GM13977 (cell line): ENCODE data around the gene GNLY.

ENCODE experiments used
- DNase-seq: peaks from one replicate; pipeline ENCODE4 v3.0.0; 2012; ENCODE audit warnings: low spot score
- in situ Hi-C: fragments of 300-500 bp; cut with MboI; formaldehyde crosslinking; loops from one replicate; pipeline ENCODE4 v1.12.0; 2022; ENCODE audit warnings: low sequenced_read_pairs, low pct_unique_long_range_greater_than_20kb, mixed read lengths, inconsistent platforms; ENCODE audit not compliant: unreplicated experiment
- TF ChIP-seq, protein P1 (sequence below): IDR thresholded peaks from 2 replicates; pipeline ENCODE4 v1.5.1; 2012; ENCODE audit warnings: mild to moderate bottlenecking, control low read depth; ENCODE audit not compliant: insufficient read depth; ENCODE audit errors: extremely low read depth, missing control alignments

The GNLY gene

DNA sequence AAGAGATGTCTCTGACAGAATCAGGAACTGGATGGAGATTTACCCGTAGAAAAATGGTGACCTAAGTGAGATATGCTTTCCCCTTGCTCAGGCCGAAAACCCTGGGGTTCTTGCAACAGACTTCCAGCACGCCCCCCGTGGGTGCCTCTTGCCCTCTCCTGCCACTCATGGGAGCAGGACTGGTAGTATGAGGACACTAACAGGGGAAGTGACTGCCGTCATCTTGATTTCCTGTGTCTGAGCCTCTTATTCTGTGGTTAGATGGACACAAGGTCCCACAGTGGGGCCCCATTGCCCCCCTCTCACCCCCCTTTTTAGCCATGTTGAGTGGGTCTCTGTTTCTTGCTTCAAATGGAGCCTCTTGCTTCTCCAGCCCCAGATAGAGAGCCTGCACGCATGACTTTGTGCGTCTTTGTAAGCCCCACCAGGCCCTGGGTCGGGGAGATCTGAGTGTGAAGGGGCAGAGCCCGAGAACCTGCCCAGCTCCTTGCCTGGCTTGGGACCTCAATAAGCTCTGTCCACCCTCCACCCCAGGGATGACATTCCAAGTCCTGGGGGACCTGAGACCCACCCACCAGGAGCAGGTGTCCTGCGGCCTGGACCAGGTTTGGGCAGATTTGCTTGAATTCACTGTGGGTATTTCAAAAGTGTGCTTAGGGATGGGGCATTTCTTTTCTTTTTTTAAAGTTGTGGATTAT, 12.6 kb downstream of the GNLY start:
- TF ChIP-seq, protein P1, sequence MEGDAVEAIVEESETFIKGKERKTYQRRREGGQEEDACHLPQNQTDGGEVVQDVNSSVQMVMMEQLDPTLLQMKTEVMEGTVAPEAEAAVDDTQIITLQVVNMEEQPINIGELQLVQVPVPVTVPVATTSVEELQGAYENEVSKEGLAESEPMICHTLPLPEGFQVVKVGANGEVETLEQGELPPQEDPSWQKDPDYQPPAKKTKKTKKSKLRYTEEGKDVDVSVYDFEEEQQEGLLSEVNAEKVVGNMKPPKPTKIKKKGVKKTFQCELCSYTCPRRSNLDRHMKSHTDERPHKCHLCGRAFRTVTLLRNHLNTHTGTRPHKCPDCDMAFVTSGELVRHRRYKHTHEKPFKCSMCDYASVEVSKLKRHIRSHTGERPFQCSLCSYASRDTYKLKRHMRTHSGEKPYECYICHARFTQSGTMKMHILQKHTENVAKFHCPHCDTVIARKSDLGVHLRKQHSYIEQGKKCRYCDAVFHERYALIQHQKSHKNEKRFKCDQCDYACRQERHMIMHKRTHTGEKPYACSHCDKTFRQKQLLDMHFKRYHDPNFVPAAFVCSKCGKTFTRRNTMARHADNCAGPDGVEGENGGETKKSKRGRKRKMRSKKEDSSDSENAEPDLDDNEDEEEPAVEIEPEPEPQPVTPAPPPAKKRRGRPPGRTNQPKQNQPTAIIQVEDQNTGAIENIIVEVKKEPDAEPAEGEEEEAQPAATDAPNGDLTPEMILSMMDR: no peak
- in situ Hi-C loops: no loop called here
- DNase-seq: no peak

DNA sequence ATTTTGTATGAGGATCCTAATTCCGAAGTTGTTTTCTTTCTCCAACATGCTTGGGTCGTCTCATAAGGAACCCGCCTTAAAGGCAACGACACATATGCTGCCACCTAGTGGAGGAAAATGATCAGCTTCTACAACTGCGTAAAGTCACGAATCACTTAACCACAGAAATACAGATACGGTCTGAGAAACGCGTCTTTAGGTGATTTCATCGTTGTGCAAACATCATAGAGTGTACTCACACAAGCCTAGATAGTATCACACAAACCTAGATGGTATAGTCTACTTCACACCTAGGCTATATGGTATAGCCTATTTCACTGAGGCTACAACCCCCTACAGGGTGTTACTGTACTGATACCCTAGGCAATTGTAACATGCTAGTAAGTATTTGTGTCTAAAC, 13.1 kb downstream of the GNLY start:
- in situ Hi-C loops: no loop called here
- DNase-seq: peak; percentile 85
- TF ChIP-seq, protein P1: peak; percentile 81

DNA sequence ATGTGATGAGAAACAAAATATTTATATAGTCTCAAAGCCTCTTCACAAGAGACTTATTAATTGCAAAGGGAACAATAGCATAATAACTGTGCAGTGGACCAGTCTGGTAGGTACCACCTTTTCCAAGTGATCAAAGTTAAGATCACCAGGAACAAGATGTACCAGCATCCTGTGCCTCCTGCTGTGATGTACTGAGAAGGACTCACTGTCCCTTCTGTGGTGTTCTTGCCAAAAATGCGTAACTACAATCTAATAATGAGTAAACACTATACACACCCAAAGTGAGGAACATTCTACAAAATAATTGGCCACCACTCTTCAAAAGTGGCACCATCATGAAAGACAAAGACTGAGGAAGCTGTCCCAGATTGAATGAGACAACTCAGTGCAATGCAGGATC, 14.5 kb downstream of the GNLY start:
- no peak for DNase-seq
- in situ Hi-C loops: no loop called here
- TF ChIP-seq, protein P1: no peak

DNA sequence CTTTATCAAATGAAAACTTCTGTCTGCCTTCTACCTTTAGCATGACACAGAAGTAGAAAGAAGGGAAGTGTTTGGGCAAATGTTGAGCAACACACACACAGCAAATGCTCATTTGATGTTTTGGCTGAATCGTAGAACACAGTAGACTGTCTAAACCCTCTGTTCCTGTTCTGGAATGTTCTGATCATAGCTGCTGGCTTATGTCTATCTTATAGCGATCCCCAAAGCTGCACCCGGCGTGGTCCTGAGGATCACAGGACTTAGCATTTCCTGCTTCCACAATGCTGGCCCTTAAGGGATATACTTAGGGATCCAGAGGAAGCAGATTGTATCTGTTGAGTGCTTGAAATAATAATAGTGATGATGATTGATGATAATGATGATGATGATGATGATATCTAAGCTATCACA, 15.2 kb downstream of the GNLY start:
- in situ Hi-C loops: no loop called here
- DNase-seq: no peak
- TF ChIP-seq, protein P1: no peak

DNA sequence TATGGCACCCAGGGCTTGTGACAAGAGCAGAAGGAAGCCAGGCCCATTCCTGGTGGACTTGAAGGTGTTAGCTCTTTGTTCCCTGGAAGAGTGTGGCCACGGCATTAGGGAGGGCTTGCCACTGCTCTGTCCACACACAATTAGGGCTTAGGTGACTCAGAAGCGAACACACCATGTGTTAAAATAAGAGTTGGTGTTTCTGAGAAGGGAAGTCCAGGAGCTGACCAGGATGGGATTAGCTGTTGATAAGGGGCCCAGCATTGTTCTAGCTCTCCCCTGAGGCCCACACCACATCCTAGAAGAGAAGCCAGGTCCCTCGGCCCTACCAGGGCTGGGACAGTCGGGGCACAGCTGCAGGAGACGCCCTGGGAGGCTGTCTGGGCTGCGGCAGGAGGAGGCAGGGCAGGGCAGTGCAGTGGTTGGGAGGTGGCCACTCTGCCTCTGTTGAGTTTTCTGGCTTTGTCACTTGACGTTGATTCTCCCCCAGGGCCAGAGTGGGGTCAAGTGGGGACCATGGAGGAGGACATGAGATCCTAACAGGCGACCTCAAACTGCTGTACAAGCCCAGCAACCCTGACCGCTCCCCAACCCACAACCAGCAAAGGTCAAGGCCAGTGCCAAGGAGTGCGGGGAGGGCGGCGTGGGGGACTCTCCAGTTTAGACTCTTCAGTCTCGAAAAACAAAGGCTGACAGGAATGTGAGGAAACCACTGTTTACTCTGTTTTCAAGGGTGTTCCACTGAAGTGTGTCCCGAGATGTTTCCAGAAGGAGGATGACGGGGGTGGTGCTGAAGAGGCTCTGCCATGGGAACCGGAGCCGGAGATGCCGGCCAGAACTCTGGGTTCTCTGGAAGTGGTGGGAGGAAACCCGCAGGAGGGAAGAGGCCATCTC, 16.8 kb downstream of the GNLY start:
- no peak for DNase-seq
- in situ Hi-C loops: no loop called here
- TF ChIP-seq, protein P1: no peak

DNA sequence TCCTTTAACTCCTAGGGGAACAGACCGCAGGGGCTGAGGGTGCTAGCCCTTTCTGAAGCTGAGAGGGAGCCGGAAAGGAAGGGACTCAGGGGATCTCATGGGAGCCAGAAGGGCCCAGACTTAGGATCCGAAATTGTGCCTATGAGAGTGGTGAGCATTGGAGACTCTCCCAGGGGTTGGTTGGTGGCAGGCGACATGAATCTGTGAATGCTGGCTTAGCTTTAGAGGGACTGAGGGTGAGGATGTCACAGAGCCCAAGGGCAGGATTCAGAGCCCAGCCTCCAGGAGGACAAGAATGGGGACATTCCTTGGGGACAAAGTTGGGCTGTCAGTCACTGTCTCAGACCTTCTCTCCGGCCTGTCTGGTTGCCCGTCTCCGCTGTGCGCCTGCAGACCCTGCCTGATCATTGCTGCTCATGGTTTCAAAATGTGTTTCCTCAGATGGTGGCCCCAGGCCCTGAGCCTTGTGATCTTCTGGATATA, 17.5 kb downstream of the GNLY start:
- no peak for DNase-seq
- TF ChIP-seq, protein P1: no peak
- in situ Hi-C loops: no loop called here
